SK-N-SH (cell line): Measurements from ENCODE around the gene RAB25.

ENCODE experiments used
- EZH2phosphoT487 ChIP-seq: fragments of 200-600 bp; sonication (generic); IDR thresholded peaks from 2 replicates; pipeline ENCODE4 v1.6.1; 2017; ENCODE audit warnings: low read depth, mixed run types, mild to moderate bottlenecking, antibody characterized with exemption, moderate library complexity, borderline replicate concordance
- NRF1 ChIP-seq: IDR thresholded peaks from 2 replicates; pipeline ENCODE4 v1.6.1; 2012; ENCODE audit warnings: low read depth, mild to moderate bottlenecking, low read length

DNA sequence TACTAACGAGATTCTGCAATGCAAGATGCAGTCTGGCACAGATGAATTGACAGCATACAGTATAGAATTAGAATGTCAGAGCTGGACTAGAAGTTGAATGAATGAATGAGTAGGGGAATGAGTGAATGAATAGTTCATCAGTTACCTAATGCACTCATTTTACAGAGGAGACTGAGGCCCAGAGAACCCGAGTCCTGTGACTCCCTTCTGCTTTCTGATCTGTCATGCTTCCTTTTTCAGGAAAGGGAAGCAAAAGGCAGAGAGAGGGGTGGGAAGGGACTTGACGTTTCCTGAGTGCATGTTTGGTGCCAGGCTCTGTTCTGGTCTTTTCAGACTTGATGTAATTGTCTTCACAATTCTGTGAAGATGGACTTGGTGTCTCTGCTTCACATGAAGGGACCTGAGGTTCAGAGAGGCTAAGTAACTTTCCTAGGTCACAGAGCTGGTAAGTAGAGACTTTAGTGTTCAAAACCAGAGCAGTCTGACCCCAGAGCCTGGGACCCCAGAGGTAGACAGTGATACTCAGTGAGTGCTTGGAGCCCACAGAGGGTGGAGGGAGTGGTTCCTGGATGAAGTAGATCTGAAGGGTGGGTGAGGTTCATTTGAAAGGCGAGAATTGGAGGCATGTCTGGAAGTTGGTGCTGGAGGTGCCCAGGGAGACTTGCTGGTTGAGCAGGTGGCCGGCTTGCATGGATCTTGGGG is 29.3 kb downstream of the RAB25 start:
- TF ChIP-seq NRF1 (no peak), EZH2phosphoT487 (no peak)
